GM06990 (cell line): Measurements from ENCODE around the gene NEAT1.

Source experiments
- DNase-seq: peaks from one replicate; pipeline ENCODE4 v3.0.0-alpha.2; 2011; ENCODE audit not compliant: insufficient read length; ENCODE audit errors: extremely low read depth
- H3K27me3 ChIP-seq: replicated peaks from 2 replicates; pipeline ENCODE4 v1.6.0; 2011; ENCODE audit warnings: low read length; ENCODE audit not compliant: control insufficient read depth, insufficient read depth
- H3K36me3 ChIP-seq: 2 replicates; pipeline ENCODE4 v1.5.1; 2011; ENCODE audit warnings: low read length; ENCODE audit not compliant: control insufficient read depth, insufficient read depth
- H3K4me3 ChIP-seq: replicated peaks from 2 replicates; pipeline ENCODE4 v1.5.1; 2011; ENCODE audit warnings: low read depth, mild to moderate bottlenecking, control low read depth, low read length
- TF ChIP-seq, protein P1 (sequence below): IDR thresholded peaks from 2 replicates; pipeline ENCODE4 v1.5.1; 2011; ENCODE audit warnings: low read length, control low read depth, mild to moderate bottlenecking, inconsistent platforms; ENCODE audit not compliant: insufficient read depth, poor library complexity, severe bottlenecking

Gene NEAT1

DNA sequence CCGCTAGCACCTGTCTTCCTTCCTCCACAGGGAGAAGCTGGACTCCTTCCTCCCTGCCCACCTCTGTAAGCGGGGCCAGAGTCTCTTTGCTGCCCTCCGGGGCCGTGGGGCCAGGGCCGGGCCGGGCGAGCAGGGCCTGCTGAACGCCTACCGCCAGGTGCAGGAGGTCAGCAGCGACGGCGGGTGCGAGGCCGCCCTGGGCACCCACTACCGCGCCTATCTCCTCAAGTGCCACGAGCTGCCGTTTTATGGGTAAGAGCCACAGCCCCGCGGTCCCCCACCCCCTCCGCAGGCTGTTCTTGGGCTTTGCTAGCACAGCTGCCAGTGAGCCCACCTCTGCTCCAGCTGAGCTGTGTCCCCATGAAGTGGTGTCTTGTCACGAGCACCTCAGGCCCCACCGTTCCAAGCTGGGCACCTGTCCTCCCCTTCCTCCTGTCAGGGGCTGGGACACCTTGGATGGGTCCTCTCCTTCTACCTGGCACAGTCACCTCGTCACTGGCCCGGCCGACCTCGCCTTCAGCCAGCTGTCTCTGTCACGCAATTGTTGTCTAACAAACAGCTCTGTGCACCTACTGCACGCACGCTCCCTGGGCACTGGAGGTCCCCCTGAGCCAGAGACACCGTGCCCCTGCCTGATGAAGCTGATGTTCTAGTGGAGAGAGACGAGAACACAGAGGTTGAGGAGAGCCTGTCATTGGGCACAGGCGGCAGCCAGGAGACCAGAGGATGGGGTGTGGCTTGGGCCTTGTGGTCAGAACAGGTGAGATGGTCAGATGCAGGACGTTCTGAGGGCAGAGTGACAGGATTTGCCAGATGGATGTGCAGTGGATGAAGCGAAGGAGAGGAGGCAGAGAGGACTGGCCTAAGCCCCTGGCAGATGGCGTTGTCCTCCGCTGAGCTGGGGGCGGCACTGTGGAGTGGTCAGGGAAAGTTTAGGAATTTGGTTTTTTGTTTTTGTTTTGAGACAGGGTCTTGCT lies 25.5 kb upstream of the NEAT1 start:
- DNase-seq: no peak
- Histone ChIP-seq H3K27me3 (no peaks in the 10 kb centered on the region), H3K36me3 (peaks cover 55% of the 10 kb centered on the region), H3K4me3 (no peak overlapping the region)
- TF ChIP-seq, protein P1, sequence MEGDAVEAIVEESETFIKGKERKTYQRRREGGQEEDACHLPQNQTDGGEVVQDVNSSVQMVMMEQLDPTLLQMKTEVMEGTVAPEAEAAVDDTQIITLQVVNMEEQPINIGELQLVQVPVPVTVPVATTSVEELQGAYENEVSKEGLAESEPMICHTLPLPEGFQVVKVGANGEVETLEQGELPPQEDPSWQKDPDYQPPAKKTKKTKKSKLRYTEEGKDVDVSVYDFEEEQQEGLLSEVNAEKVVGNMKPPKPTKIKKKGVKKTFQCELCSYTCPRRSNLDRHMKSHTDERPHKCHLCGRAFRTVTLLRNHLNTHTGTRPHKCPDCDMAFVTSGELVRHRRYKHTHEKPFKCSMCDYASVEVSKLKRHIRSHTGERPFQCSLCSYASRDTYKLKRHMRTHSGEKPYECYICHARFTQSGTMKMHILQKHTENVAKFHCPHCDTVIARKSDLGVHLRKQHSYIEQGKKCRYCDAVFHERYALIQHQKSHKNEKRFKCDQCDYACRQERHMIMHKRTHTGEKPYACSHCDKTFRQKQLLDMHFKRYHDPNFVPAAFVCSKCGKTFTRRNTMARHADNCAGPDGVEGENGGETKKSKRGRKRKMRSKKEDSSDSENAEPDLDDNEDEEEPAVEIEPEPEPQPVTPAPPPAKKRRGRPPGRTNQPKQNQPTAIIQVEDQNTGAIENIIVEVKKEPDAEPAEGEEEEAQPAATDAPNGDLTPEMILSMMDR: no peak

DNA sequence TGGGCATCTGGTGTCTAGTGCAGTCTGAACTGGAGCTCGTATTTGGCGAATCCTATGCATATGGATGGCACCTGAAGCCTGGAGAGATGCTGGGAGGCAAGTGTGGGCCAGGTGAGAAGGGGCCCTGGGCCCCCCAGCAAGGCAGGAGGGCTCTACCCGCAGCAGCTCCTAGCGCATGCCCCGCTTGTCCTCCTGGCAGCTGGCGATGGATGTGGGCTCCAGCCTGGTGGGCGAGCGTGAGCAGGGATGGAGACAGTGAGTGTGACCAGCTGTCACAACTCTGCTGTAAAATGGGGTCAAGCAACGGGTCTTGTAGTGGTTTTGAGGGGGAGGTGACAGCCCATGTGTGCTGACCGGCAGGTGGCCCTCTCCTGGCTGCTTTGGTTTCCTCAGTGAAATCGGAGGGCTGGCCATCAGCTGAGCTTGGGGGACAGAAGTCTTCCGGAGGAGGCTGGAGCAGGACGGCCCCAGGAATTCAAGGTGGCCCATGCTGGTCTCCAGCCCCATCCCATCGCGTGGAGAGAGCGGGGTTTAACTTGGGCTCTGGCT lies 24.2 kb upstream of the NEAT1 start:
- TF ChIP-seq, protein P1: no peak
- no peaks in the 10 kb centered on the region for H3K27me3 ChIP-seq
- no peak overlapping the region for H3K4me3 ChIP-seq
- H3K36me3 ChIP-seq: peaks cover 48% of the 10 kb centered on the region
- no peak for DNase-seq

DNA sequence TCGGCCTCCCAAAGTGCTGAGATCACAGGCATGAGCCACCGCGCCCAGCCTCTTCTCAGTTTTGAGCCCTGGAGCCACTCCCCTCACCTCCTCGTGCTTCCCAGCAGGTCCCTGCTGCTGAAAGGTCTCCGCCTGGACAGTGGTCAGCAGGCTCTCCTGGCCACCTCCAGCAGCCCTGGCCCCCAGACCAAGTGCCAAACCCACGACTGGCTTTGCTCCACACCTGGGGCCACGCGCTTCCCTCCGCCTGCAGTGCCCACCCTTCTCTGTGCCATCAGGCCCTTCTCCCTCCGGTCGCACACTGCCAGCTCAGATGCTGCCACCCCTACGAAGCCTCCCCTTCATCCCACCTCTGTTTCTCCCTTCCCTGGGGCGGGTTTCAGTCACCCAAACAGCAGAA lies 23.3 kb upstream of the NEAT1 start:
- no peak for DNase-seq
- TF ChIP-seq, protein P1: no peak
- no peaks in the 10 kb centered on the region for H3K27me3 ChIP-seq
- peaks cover 45% of the 10 kb centered on the region for H3K36me3 ChIP-seq
- no peak overlapping the region for H3K4me3 ChIP-seq

DNA sequence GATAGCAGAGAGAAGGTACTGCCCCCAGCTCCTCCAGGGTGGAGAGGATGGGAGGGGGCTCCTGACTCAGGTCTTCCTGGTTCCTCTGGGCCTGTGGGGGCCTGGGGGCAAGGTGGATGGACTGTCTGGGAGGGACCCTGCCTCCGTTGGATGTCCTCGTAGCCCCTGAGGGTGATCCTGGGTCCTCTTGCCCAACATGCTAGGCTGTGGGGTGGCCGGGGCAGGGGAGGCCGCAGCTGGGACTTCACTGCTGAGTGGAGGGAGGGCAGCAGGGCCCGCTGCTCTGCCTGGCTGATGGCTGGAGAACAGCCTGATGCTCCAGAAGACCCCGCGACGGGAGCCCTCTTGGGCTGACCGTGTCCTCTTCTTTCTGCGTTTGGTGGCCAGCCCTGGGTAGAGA lies 22.8 kb upstream of the NEAT1 start:
- no peak for DNase-seq
- TF ChIP-seq, protein P1: no peak
- Histone ChIP-seq H3K36me3 (peaks cover 47% of the 10 kb centered on the region), H3K27me3 (no peaks in the 10 kb centered on the region), H3K4me3 (no peak overlapping the region)

DNA sequence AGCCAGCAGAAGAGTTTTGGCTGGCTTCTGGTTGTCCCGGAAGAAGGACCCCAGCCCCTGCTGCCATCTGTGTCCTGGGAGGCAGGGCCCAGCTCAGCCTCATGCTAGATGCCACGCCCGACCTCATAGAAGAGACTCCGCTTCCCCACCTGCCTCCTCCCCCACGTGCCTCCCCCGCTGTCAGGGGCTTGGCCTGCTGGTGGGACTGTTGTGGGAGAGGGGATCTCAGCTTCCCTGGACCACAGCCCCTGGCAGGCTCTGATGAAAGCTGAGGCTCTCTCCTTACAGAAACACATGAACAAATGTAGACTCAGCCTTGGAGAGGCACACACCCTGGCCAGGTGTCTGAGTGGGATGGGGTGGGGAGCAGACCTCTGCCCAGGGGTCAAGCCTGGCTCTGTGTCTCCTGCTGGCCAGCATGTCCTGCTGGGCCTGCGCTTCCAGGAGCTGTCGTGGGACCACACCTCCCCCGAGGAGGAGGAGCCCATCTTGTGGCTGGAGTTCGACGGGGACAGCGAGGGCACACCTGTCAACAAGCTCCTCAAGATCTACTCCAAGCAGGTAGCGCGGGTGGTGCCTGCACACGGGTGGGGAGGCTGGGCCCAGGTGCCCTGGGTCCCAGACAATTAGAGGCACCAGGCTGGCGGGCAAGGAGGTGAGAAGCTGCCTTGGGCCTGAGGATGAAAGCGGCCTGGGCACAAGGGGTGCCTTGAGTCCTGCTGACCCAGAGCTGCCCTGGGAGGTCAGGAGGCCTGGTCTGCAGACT lies 22.1 kb upstream of the NEAT1 start:
- Histone ChIP-seq H3K27me3 (no peaks in the 10 kb centered on the region), H3K4me3 (no peak overlapping the region), H3K36me3 (peaks cover 48% of the 10 kb centered on the region)
- no peak for DNase-seq
- TF ChIP-seq, protein P1: no peak
